Muscle layer of duodenum (tissue), 2 donors: ENCODE data around the gene BCL6B.

ENCODE experiments used
- H3K27ac ChIP-seq: one replicate; pipeline ENCODE4 v1.7.0; 2013; ENCODE audit warnings: mild to moderate bottlenecking, low read length
- H3K27me3 ChIP-seq: one replicate; pipeline ENCODE4 v1.7.0; 2013; ENCODE audit warnings: low read depth, mild to moderate bottlenecking, control low read depth, low read length
- H3K36me3 ChIP-seq, 2 donors: one replicate each; pipeline ENCODE4 v1.7.0; 2013; ENCODE audit warnings: low read length in 2 of 2, control low read depth in 1 of 2, mild to moderate bottlenecking in 1 of 2; ENCODE audit not compliant: insufficient read depth in 2 of 2, control insufficient read depth in 1 of 2
- H3K4me1 ChIP-seq, 2 donors: one replicate each; pipeline ENCODE4 v1.7.0; 2013; ENCODE audit warnings: low read length in 2 of 2, mild to moderate bottlenecking in 2 of 2, control low read depth in 1 of 2, moderate library complexity in 1 of 2; ENCODE audit not compliant: insufficient read depth in 2 of 2, control insufficient read depth in 1 of 2
- H3K4me3 ChIP-seq, 2 donors: one replicate each; pipeline ENCODE4 v1.7.0; 2013; ENCODE audit warnings: low read length in 2 of 2, low read depth in 1 of 2, mild to moderate bottlenecking in 1 of 2
- H3K9me3 ChIP-seq, 2 donors: one replicate each; pipeline ENCODE4 v1.7.0; 2013; ENCODE audit warnings: low read length in 2 of 2, control low read depth in 1 of 2, mild to moderate bottlenecking in 1 of 2; ENCODE audit not compliant: control insufficient read depth in 1 of 2
- donor health status: healthy.

BCL6B gene

GRCh38 chr17:7011415-7011814, 11.4 kb upstream of the BCL6B start:
- Histone ChIP-seq H3K4me3 (peak overlapping the region; percentile 94 to 98), H3K36me3 (peaks cover 0 to 11% of the 10 kb centered on the region in 2 donors), H3K27ac (peak overlapping the region; percentile 98), H3K27me3 (no peaks in the 10 kb centered on the region), H3K9me3 (no peaks in the 10 kb centered on the region), H3K4me1 (peaks cover 18 to 41% of the 10 kb centered on the region in 2 donors)

- peaks cover 18 to 42% of the 10 kb centered on the region in 2 donors for H3K4me1 ChIP-seq
- no peaks in the 10 kb centered on the region for H3K27me3 ChIP-seq
- peak overlapping the region; percentile 98 for H3K27ac ChIP-seq
- peaks cover 0 to 11% of the 10 kb centered on the region in 2 donors for H3K36me3 ChIP-seq
- peak overlapping the region; percentile 94 to 98 for H3K4me3 ChIP-seq
- no peaks in the 10 kb centered on the region for H3K9me3 ChIP-seq
These were observed 11.0 kb upstream of the BCL6B start for GRCh38 chr17:7011942-7012254.

DNA sequence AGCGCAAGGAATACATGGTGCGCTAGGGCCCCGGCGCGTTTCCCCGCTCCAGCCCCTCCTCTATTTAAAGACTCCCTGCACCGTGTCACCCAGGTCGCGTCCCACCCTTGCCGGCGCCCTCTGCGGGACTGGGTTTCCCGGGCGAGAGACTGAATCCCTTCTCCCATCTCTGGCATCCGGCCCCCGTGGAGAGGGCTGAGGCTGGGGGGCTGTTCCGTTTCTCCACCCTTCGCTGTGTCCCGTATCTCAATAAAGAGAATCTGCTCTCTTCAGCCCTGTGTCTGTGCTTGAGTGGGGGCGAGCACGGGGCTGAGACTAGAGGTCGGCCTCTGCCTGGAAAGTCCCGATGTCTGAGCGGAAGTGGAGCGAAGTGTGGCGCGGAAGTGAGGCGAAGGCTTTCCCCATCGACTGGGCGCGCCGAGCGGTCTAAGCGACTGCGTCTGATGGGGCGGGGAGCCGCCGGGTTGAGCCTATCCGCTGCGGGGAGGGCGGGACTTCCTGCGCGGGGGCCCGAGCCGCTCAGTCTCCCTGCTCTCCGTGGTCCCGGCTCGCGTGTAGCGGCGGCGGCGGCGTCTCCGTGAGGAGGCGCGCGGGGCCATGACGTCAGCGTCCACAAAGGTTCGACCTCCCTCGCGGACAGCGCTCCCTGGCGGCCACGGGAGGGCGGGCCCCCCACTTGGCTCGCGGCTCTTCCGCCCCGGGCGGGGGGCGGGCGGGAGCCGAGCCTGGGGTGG, 8.4 kb upstream of the BCL6B start:
- Histone ChIP-seq H3K36me3 (peaks cover 0 to 8% of the 10 kb centered on the region in 2 donors), H3K27ac (peak overlapping the region; percentile 98), H3K4me1 (peaks cover 25 to 57% of the 10 kb centered on the region in 2 donors), H3K9me3 (no peaks in the 10 kb centered on the region), H3K4me3 (peak overlapping the region; percentile 94 to 98), H3K27me3 (no peaks in the 10 kb centered on the region)

DNA sequence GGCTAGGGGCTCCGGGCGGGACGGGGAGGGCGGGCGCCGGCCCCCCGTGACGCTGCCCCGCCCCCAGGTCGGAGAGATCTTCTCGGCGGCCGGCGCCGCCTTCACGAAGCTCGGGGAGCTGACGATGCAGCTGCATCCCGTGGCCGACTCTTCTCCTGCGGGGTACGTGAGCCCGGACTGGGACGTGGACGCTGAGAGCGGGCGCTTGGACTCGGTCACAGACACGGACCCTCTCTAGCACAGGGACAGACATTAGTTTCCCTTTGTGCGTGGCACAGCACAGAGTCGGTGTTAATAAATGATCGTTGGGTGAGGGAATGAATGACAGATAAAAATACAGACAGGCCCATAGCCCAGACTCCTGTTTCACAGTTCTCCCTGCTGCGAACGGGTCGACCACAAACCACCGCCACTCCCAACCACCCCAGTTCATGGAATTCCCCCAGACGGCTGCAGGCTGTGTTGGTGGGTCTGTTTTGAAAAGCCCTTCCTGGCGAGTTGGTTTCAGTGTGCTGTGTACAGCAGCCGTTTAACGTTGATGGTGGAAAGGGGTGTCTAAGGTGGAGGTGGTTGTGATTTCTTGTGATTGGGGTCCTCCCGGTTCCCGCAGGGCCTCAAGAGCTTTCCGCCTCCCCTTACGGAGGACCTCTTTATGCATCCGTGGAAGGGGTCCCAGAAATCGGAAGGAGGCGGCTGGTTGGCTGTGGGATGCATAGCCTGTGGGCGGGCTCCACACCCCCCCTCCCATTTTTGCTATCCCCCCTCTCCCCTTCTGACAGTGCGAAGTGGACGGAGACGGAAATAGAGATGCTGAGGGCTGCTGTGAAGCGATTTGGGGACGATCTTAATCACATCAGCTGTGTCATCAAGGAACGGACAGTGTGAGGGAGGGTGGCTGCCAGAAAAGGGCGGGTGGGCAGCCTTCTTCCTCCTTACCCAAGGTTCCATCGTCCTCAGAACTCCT, 7.6 kb upstream of the BCL6B start:
- Histone ChIP-seq H3K4me1 (peaks cover 24 to 51% of the 10 kb centered on the region in 2 donors), H3K9me3 (no peaks in the 10 kb centered on the region), H3K27ac (peak overlapping the region; percentile 96), H3K4me3 (peak overlapping the region; percentile 73 to 94), H3K36me3 (peaks cover 0 to 8% of the 10 kb centered on the region in 2 donors), H3K27me3 (no peaks in the 10 kb centered on the region)

DNA sequence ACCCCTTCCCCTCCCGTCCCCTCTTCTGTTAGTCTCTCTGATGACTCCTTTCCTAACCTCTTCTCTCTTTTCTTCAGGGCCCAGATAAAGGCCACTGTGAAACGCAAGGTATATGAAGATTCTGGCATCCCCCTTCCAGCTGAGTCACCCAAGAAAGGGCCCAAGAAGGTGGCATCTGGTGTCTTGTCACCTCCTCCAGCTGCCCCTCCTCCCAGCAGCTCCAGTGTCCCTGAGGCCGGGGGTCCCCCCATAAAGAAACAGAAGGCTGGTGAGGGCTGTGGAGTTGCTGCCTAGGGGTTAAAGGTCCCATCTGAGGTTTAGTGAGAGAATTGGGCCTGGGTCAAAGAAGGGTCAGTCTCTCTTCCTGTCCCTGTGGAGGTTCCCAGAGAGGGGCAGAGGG, 6.4 kb upstream of the BCL6B start:
- no peak overlapping the region for H3K27ac ChIP-seq
- peaks cover 0 to 8% of the 10 kb centered on the region in 2 donors for H3K36me3 ChIP-seq
- no peaks in the 10 kb centered on the region for H3K27me3 ChIP-seq
- H3K4me3 ChIP-seq = no peak overlapping the region
- H3K4me1 ChIP-seq = peaks cover 14 to 44% of the 10 kb centered on the region in 2 donors
- no peaks in the 10 kb centered on the region for H3K9me3 ChIP-seq

- H3K4me1 ChIP-seq = peaks cover 17 to 48% of the 10 kb centered on the region in 2 donors
- no peaks in the 10 kb centered on the region for H3K27me3 ChIP-seq
- H3K36me3 ChIP-seq = peaks cover 0 to 8% of the 10 kb centered on the region in 2 donors
- peak overlapping the region in 1 of 2 donors; percentile 79 for H3K4me3 ChIP-seq
- no peaks in the 10 kb centered on the region for H3K9me3 ChIP-seq
- H3K27ac ChIP-seq = peak overlapping the region; percentile 90
These were observed 5.7 kb upstream of the BCL6B start for GRCh38 chr17:7016886-7017826.

DNA sequence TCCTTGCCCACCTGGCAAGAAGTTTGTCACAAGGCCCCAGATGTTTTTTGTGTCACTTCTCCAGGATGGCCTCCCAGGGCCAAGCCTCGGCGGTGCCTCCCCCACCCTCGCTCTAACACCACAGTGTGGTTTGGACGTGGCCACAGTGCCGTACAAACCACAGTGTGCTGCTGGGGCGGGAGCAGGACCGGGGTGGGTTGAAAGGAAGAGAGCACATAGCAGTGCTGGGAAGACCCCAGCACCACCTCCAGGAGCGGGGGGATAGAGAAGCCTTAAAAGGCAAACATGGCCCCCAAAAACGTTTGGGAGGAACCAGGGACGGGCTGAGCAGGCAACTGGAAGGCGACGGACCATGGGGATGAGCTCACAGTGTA, 5.0 kb upstream of the BCL6B start:
- Histone ChIP-seq H3K9me3 (no peaks in the 10 kb centered on the region), H3K4me1 (peaks cover 17 to 54% of the 10 kb centered on the region in 2 donors), H3K27ac (peak overlapping the region; percentile 90), H3K36me3 (peaks cover 0 to 8% of the 10 kb centered on the region in 2 donors), H3K27me3 (no peaks in the 10 kb centered on the region), H3K4me3 (peak overlapping the region; percentile 30 to 79)

DNA sequence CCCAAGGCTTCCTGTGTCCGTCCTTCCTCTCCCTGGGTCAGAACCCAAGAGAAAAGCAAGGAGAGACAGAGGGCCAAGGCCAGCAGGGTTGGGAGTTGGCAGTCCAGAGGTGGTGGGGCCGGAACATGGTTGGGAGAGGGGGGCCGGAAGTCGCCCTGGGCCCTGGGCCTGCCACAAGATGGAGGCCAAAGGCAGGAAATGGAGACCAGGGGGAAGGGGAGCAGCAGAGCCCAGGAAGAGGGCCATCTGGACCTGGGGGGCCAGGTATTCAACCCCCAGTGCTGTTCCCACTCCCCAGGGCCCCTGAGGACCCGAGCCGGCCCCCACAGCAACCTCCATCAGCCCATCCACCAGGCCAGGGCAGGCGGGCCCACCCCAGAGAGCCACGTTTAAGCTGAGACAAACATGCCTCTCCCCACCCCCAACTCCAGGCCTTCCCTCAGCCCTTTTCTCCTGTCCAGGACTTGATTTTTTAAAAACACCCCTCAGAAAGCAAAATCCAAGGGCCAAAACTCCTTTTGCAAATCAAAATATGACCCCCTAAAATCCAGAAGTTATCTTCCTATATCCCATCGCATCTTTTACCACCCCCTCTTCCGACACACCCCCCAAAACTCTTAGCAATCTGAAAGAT, 4.4 kb upstream of the BCL6B start:
- H3K9me3 ChIP-seq = no peaks in the 10 kb centered on the region
- H3K4me3 ChIP-seq = peak overlapping the region; percentile 79 to 81
- H3K4me1 ChIP-seq = peaks cover 17 to 58% of the 10 kb centered on the region in 2 donors
- peaks cover 0 to 8% of the 10 kb centered on the region in 2 donors for H3K36me3 ChIP-seq
- no peaks in the 10 kb centered on the region for H3K27me3 ChIP-seq
- H3K27ac ChIP-seq = peak overlapping the region; percentile 90

GRCh38 chr17:7019367-7019766, 3.5 kb upstream of the BCL6B start:
- H3K4me1 ChIP-seq = peaks cover 17 to 52% of the 10 kb centered on the region in 2 donors
- H3K27me3 ChIP-seq = no peaks in the 10 kb centered on the region
- H3K36me3 ChIP-seq = peaks cover 0 to 4% of the 10 kb centered on the region in 2 donors
- peak overlapping the region; percentile 79 to 81 for H3K4me3 ChIP-seq
- no peaks in the 10 kb centered on the region for H3K9me3 ChIP-seq
- H3K27ac ChIP-seq = peak overlapping the region; percentile 90

DNA sequence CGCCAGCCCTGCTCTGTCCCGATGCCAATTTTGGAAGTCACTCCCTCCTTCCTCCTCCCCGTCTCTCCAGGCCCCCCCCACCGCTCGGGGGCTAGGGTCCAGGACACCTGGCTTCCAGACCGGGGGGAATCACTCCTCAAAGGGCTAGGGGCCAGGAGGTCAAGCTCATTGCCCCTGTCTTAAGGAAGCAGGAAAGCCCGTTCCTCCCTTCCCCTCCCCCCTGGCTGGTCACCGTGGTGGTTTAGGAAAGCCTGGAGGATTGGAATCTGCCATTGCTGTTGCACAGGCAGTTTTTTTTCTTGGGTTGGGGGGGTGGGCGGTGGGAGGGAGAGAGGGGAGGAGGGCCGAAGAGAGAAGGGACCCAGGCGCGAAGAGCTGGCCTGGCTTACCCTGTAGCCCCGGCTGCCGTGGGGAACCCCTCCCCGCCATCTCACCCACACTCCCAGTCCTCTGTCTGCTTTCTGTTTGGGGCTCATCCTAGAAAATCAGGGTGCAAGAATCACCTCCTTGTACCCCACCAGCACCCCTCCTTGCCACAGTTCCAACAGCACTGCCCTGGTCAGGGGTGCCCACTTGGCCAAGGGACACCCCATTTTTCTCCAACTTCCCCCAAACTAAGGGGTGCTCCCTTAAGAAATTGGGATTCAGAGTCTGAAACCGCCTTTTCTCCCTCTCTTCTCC, 2.9 kb upstream of the BCL6B start:
- Histone ChIP-seq H3K9me3 (no peaks in the 10 kb centered on the region), H3K27ac (peak overlapping the region; percentile 90), H3K4me3 (peak overlapping the region; percentile 79 to 81), H3K4me1 (peaks cover 17 to 52% of the 10 kb centered on the region in 2 donors), H3K36me3 (peaks cover 0 to 3% of the 10 kb centered on the region in 2 donors), H3K27me3 (no peaks in the 10 kb centered on the region)
